ENCODE results near the gene TMEM114.

The TMEM114 gene

GRCh38 chr16:8611122-8611521 is 20.8 kb upstream of the TMEM114 start:
- DNase-seq = no peak

- DNase-seq = no peak
These were observed 16.9 kb upstream of the TMEM114 start for GRCh38 chr16:8607214-8607613.

DNA sequence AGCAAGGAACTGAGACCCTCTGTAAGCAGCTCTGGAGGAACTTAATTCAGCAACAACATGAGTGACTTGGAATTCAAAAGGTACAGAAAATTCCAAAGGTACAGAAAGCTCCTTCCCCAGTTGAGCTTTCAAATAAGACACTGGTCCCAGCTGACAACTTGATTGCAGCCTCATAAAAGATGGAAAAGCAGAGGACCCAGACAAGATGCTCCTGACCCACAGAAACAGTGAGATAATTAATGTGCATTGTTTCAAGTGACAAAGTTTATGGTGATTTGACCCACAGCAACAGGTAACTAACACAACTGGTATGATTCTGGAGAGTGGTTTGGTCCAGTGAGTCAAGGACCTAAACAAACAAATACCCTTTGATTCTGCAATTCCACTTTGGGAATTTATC is 15.2 kb upstream of the TMEM114 start:
- no peak for DNase-seq

GRCh38 chr16:8600144-8600775 is 9.9 kb upstream of the TMEM114 start:
- no peak for DNase-seq

- DNase-seq = no peak
These were observed 6.3 kb upstream of the TMEM114 start for GRCh38 chr16:8596581-8596980.

DNA sequence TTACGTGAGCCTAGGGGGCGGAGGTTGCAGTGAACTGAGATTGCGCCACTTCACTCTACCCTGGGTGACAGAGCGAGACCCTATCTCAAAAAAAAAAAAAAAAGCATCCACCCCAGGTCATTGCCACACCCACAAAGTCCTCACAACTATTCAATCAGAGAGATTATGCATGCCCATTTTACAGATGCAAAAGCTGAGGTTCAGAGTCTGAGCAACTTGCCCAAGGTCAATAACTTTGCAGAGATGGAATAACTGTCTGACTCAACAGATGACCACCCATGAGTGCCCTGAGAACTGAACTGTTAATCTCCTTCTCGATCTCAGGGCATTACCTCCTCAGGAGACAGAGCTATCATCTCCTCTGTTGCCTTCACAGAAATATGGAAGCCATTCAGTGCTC is 5.5 kb upstream of the TMEM114 start:
- no peak for DNase-seq

- DNase-seq = no peak
These were observed 3.9 kb upstream of the TMEM114 start for GRCh38 chr16:8594149-8594666.

DNA sequence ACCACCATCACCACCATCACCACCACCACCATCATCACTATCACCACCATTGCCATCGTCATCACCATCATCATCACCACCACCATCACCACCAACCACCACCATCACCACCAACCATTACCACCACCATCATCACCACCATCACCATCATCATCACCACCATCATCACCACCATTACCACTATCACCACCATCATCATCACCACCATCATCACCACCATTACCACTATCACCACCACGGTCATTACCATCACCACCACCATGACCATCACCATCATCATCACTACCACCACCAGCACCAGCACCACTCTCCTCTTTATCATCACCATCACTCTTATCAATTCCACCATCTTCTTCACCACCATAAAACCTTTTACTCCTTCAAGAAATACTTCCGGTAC is 1.1 kb upstream of the TMEM114 start:
- no peak for DNase-seq

- no peak for DNase-seq
These were observed 500 bp upstream of the TMEM114 start for GRCh38 chr16:8590811-8591210.

DNA sequence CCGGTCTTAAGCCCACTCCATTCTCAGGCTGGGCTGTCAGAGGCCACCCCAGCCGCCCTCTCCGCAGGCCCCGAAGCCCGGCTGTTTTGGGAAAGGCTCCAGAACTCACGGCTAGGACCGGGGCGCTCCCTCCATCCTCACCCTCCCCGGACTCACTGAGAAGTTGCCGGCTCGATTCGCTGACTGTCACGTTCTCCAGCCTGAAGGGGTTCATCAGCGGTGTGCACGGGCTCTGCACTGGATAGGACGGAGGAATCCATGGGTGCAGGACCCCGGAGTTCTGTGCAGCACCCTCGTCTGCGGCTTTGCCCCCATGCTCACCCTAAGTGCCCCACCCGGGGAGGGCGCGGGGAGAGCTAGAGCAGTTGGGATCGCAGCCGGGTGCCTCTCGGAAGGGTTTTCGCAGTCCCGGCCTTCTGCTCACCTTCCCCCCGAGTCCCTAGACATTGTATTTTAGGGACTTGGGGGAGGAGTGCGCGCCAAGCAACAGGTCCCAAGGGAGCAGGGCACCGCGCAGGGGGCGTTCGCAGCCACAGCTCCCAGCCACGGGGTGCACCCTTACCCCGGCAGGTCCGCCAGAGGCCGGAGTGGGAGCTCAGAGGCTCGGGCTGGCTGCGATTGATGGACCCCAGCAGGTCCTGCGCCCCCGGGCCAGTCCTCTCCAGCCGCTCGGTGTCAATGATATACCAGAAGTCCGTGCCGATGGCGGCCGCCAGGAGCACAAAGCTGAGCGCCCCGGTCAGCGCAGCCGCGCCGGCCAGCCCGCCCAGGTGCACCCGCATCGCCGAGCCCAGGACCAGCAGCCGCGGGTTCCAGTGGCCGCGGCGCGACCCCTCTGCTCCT is 1.0 kb downstream of the TMEM114 start:
- no peak for DNase-seq

GRCh38 chr16:8588682-8589056 is 1.6 kb downstream of the TMEM114 start:
- DNase-seq = no peak

DNA sequence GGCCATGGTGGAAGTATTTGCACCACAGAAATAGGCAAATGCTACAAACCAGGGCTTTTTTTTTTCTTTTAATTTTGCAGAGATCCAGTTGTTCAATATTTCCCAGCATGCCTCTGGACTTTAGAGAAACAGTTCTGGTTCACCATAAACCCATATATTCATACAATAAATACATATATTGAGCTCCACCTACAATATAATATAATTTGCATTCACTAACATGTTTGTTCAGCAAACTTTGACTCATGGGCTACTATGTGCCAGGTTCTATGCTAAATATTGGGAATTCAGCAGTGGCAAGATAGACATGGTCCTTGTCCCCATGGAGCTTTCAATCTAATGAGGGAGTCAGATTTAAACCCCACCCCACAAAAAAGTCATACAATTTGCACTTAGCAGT is 3.2 kb downstream of the TMEM114 start:
- DNase-seq = no peak

- no peak for DNase-seq
These were observed 4.5 kb downstream of the TMEM114 start for GRCh38 chr16:8585857-8586256.

DNA sequence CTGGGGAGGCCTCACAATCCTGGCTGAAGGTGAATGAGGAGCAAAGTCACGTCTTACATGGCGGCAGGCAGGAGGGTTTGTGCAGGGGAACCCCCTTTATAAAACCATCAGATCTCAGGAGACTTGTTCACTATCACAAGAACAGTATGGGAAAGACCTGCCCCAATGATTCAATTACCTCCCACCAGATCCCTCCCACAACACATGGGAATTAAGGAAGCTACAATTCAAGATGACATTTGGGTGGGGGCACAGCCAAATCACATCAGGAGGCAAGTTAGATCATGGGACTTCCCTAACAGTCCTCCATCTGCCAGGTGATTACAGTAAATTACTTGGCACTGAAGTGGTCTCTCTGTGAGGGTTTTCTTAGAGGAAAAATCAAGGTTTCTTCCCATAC is 5.3 kb downstream of the TMEM114 start:
- no peak for DNase-seq

DNA sequence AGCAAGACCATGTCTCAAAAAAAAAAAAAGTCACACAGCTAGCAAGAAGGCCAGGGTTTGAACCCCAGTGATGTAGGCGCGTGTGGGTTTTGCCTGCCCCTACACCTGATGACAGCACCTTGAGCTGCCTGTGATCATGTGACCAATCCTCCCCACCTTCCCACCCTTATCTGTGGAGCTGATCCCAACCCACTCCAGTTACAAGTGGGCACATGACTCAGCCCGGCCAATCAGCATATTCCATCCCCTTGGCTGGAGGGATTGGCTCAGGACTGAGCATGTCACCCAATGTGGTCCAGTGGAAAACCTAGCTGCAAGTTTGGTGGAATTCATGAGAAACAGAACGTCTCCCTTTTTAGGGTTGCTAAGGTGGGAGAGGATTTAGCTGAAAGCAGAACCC is 6.6 kb downstream of the TMEM114 start:
- no peak for DNase-seq

- no peak for DNase-seq
These were observed 7.1 kb downstream of the TMEM114 start for GRCh38 chr16:8583199-8583598.

DNA sequence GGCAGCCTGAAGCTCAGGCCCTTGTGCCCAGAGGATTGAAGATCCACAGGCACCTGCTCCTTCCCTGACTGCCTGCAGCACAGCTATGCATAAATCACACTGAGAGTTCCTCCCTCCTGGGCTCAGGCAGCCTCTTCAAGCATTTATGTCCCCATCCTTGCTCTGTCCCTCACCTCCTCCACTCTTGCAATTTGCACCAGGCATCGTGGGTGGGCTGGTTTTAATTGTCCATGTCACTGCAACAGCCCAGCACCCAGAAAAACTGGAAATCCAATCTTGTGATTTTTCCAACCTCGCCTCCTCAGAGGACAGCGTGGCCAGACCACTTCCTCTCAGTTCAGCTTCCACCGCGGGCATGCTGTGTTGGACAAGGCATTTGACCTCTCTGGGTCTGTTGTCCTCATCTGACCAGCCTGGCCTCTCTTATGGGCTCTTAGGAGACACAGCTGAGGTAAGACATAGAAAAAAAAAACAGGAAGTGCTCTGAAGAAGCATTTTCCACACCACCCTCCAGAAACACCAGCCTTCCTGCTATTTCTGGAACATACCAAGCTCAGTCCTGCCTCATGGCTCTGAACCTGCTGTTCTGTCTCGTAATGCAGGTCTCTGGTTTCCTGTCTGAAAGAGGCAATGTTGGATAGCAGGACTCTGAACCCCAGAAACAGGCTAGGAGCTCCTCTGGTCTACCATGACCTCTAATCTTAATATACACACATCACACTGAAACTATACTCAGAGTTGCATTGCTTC is 8.3 kb downstream of the TMEM114 start:
- no peak for DNase-seq

- DNase-seq = no peak
These were observed 10.8 kb downstream of the TMEM114 start for GRCh38 chr16:8579559-8579958.

DNA sequence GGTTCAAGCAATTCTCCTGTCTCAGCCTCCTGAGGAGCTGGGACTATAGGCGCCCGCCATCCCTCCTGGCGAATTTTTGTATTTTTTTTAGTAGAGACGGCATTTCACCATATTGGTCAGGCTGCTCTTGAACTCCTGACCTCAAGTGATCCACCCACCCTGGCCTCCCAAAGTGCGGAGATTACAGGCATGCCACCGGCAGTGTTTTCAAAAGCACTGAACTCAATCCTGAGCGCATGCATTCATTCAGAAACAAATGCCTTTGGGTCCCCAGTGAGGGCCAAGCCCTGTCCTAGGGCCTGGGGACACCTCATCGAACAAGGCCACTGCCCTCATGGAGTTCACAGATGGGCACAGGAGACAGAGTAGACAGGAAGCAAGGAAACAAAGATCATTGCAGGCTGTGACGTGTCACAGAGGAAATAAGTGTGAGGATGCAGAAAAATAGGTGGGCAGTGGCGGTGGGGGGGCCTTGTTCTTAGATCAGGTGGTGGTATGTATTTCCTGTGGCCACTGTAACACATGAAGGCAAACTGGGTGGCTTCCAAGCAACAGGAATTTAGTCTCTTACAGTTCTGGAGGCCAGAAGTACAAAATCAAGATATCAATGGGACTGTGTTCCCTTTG is 12.5 kb downstream of the TMEM114 start:
- DNase-seq = no peak

DNA sequence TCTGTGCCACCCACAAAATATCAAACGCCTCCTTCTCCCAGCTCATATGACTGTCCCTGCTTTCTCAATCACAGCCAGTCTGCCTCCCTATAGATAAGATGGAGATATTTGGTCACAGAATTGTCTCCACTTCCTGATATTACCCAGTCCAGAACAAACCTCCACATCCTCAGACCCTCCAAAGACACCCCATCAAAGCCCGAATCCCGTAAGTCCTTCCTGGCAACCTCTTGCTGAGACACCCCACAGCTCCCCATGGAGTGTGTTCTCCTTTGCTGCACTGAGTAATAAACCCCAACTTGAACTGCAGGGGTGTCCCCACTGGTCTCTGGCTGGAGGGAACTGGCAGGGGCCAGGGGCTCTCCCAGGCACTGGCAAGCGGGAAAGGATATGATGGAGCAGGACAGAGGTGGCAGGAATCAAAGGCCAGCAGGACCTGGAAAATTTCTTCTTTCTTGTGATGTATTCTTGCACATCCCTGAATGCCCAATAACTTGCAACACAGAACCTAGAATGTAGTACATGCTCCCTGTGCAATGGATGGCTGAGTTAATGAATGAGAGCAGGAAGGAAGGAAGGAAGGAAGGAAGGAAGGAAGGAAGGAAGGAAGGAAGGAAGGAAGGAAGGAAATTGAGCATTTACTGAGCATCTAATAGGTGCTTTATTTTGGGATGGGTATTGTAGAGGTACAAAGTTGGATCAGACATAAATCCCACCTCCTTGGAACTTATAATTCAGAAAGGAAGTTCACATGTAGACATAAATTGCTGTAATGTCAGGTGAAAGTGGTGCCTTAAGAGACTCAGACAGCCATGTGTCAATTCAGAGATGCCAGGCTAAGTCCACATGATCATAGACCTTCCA is 13.9 kb downstream of the TMEM114 start:
- no peak for DNase-seq

DNA sequence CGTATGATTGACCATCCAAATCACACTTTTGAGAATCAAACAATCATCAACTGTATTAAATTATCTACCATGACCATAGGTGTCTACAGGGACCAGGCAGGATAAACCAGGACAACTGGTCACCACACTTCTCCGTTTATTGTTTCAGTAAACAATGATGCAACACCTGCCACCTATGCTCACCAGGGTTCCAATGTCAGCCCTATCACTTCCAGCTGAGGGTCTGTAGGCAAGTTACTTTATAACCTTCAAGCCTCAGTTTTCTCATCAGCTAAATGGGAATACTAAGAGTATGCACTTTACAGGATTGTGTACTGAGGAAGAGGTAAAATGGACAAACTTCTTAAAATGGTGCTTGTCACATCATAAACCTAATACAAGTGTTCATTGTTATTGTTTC is 14.9 kb downstream of the TMEM114 start:
- no peak for DNase-seq
